H1 (cell line): ENCODE results near the gene SLC6A17. TPM values are rescaled to one million over a fixed set of nuclear protein-coding genes. Genes with fewer than 3 reads are reported as not detected.

ENCODE experiments used
- CTCF ChIA-PET: fragments of 300-600 bp; sonication (Branson Sonifier 250); formaldehyde crosslinking; loops from one replicate; lab custom pipeline; 2021; ENCODE audit not compliant: partially characterized antibody; lab: Charles Lee
- POLR2A ChIA-PET: fragments of 300-600 bp; sonication (Branson Sonifier 250); formaldehyde crosslinking; loops from one replicate; lab custom pipeline; 2021; ENCODE audit warnings: inconsistent platforms; ENCODE audit not compliant: partially characterized antibody; lab: Charles Lee
- DNase-seq, 2 experiments: peaks; one replicate each; pipeline versions ENCODE4 v3.0.0 to v3.0.0-alpha.2; 2010 to 2022; ENCODE audit warnings: low spot score in 2 of 2, low read depth in 1 of 2, mixed read lengths in 1 of 2
- FAIRE-seq: peaks from 2 replicates; lab custom pipeline; 2011; peaks lifted over from hg19 to GRCh38; lab: Jason Lieb, UNC
- H2AFZ ChIP-seq: 2 replicates; pipeline ENCODE4 v1.8.1; 2012; ENCODE audit warnings: low read length, inconsistent platforms
- H2AK5ac ChIP-seq: 2 replicates; pipeline ENCODE4 v1.6.1; 2013; ENCODE audit warnings: low read depth, low read length
- H2BK120ac ChIP-seq: replicated peaks from 2 replicates; pipeline ENCODE3; 2013; ENCODE audit warnings: low read depth, low read length, inconsistent platforms
- H2BK12ac ChIP-seq: 2 replicates; pipeline ENCODE4 v1.6.1; 2013; ENCODE audit warnings: low read depth, low read length
- H2BK15ac ChIP-seq: 2 replicates; pipeline ENCODE4 v1.6.1; 2013; ENCODE audit warnings: low read length
- H2BK20ac ChIP-seq: 2 replicates; pipeline ENCODE4 v1.6.1; 2013; ENCODE audit warnings: low read length
- H2BK5ac ChIP-seq: 2 replicates; pipeline ENCODE4 v1.6.1; 2013; ENCODE audit warnings: low read depth, low read length
- H3K14ac ChIP-seq: 2 replicates; pipeline ENCODE4 v1.6.1; 2013; ENCODE audit warnings: inconsistent platforms; ENCODE audit not compliant: insufficient read length
- H3K18ac ChIP-seq: 2 replicates; pipeline ENCODE4 v1.6.1; 2013; ENCODE audit warnings: low read length; ENCODE audit errors: extremely low read depth
- H3K23ac ChIP-seq: 2 replicates; pipeline ENCODE4 v1.6.1; 2013; ENCODE audit warnings: inconsistent platforms; ENCODE audit not compliant: insufficient read length
- H3K23me2 ChIP-seq: 2 replicates; pipeline ENCODE4 v1.6.1; 2013; ENCODE audit warnings: low read depth, low read length
- H3K27ac ChIP-seq: 2 replicates; pipeline ENCODE4 v1.6.1; 2011; ENCODE audit warnings: low read depth, low read length, inconsistent platforms
- H3K27me3 ChIP-seq, 4 experiments: replicated peaks in 1 of 4; 1 replicate in 1 of 4; 2 replicates in 3 of 4; pipeline versions ENCODE4 v1.6.1 to v1.8.1; 2011 to 2013; ENCODE audit warnings: low read length in 3 of 4, mild to moderate bottlenecking in 3 of 4, inconsistent platforms in 2 of 4, mixed read lengths in 2 of 4, moderate library complexity in 1 of 4; ENCODE audit not compliant: control insufficient read depth in 3 of 4, insufficient read depth in 3 of 4; ENCODE audit errors: extremely low read depth in 1 of 4
- H3K36me3 ChIP-seq, 4 experiments: 2 replicates each; pipeline versions ENCODE4 v1.6.1 to v1.8.1; 2011 to 2013; ENCODE audit warnings: mild to moderate bottlenecking in 4 of 4, low read length in 3 of 4, moderate library complexity in 2 of 4, control low read depth in 1 of 4, inconsistent platforms in 1 of 4; ENCODE audit not compliant: insufficient read depth in 4 of 4, control insufficient read depth in 2 of 4
- H3K4ac ChIP-seq: replicated peaks from 2 replicates; pipeline ENCODE3; 2013; ENCODE audit warnings: low read length, low read depth, mixed read lengths, inconsistent platforms; ENCODE audit not compliant: insufficient read length
- H3K4me1 ChIP-seq, 4 experiments: replicated peaks in 1 of 4; 1 replicate in 1 of 4; 2 replicates in 3 of 4; pipeline versions ENCODE4 v1.6.1 to v1.8.1; 2011 to 2013; ENCODE audit warnings: low read length in 3 of 4, inconsistent platforms in 2 of 4, mixed read lengths in 1 of 4; ENCODE audit not compliant: insufficient read depth in 4 of 4, control insufficient read depth in 3 of 4
- H3K4me2 ChIP-seq, 2 experiments: 2 replicates each; pipeline versions ENCODE4 v1.6.1 to v1.8.1; 2011 to 2013; ENCODE audit warnings: low read depth in 2 of 2, low read length in 2 of 2, control low read depth in 1 of 2, inconsistent platforms in 1 of 2, mild to moderate bottlenecking in 1 of 2; ENCODE audit not compliant: insufficient read depth in 1 of 2
- H3K4me3 ChIP-seq, 4 experiments: fragments of 200-600, 300-600 bp in 1 of 4; sonication (generic), shearing (Covaris generic), sonication (Bioruptor Twin) in 1 of 4; 2 replicates each; pipeline versions ENCODE4 v1.5.1 to v1.8.1; 2011 to 2016; ENCODE audit warnings: low read length in 4 of 4, low read depth in 3 of 4, control low read depth in 2 of 4, inconsistent platforms in 2 of 4, mild to moderate bottlenecking in 2 of 4, mixed read lengths in 1 of 4, moderate library complexity in 1 of 4; ENCODE audit not compliant: insufficient read depth in 2 of 4; ENCODE audit errors: extremely low read depth in 1 of 4
- H3K56ac ChIP-seq: replicated peaks from 2 replicates; pipeline ENCODE3; 2013; ENCODE audit warnings: low read depth, mild to moderate bottlenecking, mixed read lengths, low read length, inconsistent platforms; ENCODE audit not compliant: insufficient read length
- H3K79me1 ChIP-seq: 2 replicates; pipeline ENCODE4 v1.6.1; 2013; ENCODE audit warnings: low read depth, low read length, control low read depth
- H3K79me2 ChIP-seq, 2 experiments: 2 replicates each; pipeline versions ENCODE4 v1.6.1 to v1.8.1; 2012 to 2013; ENCODE audit warnings: low read length in 2 of 2, mild to moderate bottlenecking in 2 of 2, inconsistent platforms in 1 of 2; ENCODE audit not compliant: insufficient read depth in 2 of 2, control insufficient read depth in 1 of 2
- H3K9ac ChIP-seq, 4 experiments: replicated peaks in 1 of 4; 1 replicate in 1 of 4; 2 replicates in 3 of 4; pipeline versions ENCODE4 v1.6.1 to v1.8.1; 2011 to 2013; ENCODE audit warnings: low read depth in 3 of 4, low read length in 3 of 4, control low read depth in 2 of 4, mild to moderate bottlenecking in 2 of 4, moderate library complexity in 2 of 4, inconsistent platforms in 1 of 4; ENCODE audit errors: extremely low read depth in 1 of 4
- H3K9me3 ChIP-seq, 2 experiments: 2 replicates each; pipeline versions ENCODE4 v1.6.1 to v1.8.1; 2012 to 2013; ENCODE audit warnings: mild to moderate bottlenecking in 2 of 2, moderate library complexity in 2 of 2, control low read depth in 1 of 2, inconsistent platforms in 1 of 2, low read depth in 1 of 2, low read length in 1 of 2, mixed read lengths in 1 of 2; ENCODE audit not compliant: insufficient read depth in 2 of 2
- H4K20me1 ChIP-seq, 2 experiments: replicated peaks in 1 of 2; 2 replicates each; pipeline versions ENCODE3 to v1.8.1; 2011 to 2013; ENCODE audit warnings: inconsistent platforms in 2 of 2, low read length in 2 of 2, mild to moderate bottlenecking in 1 of 2; ENCODE audit not compliant: insufficient read depth in 2 of 2, control insufficient read depth in 1 of 2
- H4K5ac ChIP-seq: 2 replicates; pipeline ENCODE4 v1.6.1; 2013; ENCODE audit warnings: low read length, low read depth, mixed read lengths, inconsistent platforms; ENCODE audit not compliant: insufficient read length
- H4K8ac ChIP-seq: 2 replicates; pipeline ENCODE4 v1.8.0; 2013; ENCODE audit warnings: mild to moderate bottlenecking, moderate library complexity, low read length, inconsistent platforms; ENCODE audit not compliant: insufficient read depth; ENCODE audit errors: extremely low read depth
- H4K91ac ChIP-seq: replicated peaks from 2 replicates; pipeline ENCODE3; 2013; ENCODE audit warnings: low read length, mixed read lengths, inconsistent platforms; ENCODE audit not compliant: insufficient read length
- CBX5 ChIP-seq: fragments of 300-800, 300-1000 bp; sonication (generic); IDR thresholded peaks from 2 replicates; pipeline ENCODE4 v1.7.1; 2016; ENCODE audit warnings: antibody characterized with exemption, low read length, low read depth
- EGR1 ChIP-seq: IDR thresholded peaks from 2 replicates; pipeline ENCODE4 v1.6.1; 2011; ENCODE audit warnings: low read depth, low read length, borderline replicate concordance
- EZH2 ChIP-seq: fragments of 200-600 bp; sonication (generic); IDR thresholded peaks from 2 replicates; pipeline ENCODE4 v1.7.1; 2012; ENCODE audit warnings: low read depth, mild to moderate bottlenecking, moderate library complexity, low read length, inconsistent platforms; ENCODE audit not compliant: severe bottlenecking
- KDM4A ChIP-seq: IDR thresholded peaks from one replicate; pipeline ENCODE4 v1.7.1; 2012; ENCODE audit warnings: low read depth, mild to moderate bottlenecking, moderate library complexity, low read length, inconsistent platforms; ENCODE audit not compliant: severe bottlenecking
- KDM5A ChIP-seq: fragments of 200-600 bp; IDR thresholded peaks from 2 replicates; pipeline ENCODE4 v1.7.1; 2012; ENCODE audit warnings: mild to moderate bottlenecking, low read length, inconsistent platforms, mixed read lengths
- WGBS, 2 experiments: shearing (Covaris generic) in 1 of 2; methylation state at CpG; one replicate each; pipeline versions ENCODE4 v1.1.6 to v1.1.7; 2013 to 2015; ENCODE audit warnings: low lambda C conversion rate in 2 of 2, mixed read lengths in 2 of 2, inconsistent platforms in 1 of 2, low coverage in 1 of 2, missing lambda C conversion rate in 1 of 2; ENCODE audit not compliant: insufficient replicate concordance in 2 of 2, insufficient coverage in 1 of 2, insufficient read length in 1 of 2; ENCODE audit errors: extremely low coverage in 1 of 2, missing lambda C conversion rate in 1 of 2; 5-methylcytosine and 5-hydroxymethylcytosine counted together
- polyA plus RNA-seq, 7 experiments: library from polyadenylated mRNA; depleted of rRNA in 3 of 7; stranded (reverse) in 5 of 7; unstranded in 2 of 7; fragments of >200 nt in 5 of 7; fragments of 200-250 nt in 2 of 7; gene quantifications; 1 replicate in 5 of 7; 2 replicates in 1 of 7; 4 replicates in 1 of 7; pipeline versions ENCODE4 v1.2.1 to v1.2.3, GENCODE V29; 2011 to 2013; ENCODE audit warnings: missing spikeins in 2 of 7, mixed read lengths in 2 of 7
- total RNA-seq: library from RNA; stranded (reverse); fragmentation: NEBNext Ultra II Directional; extraction: Animal tissue kit (Norgen Biotek cat#: 25700); gene quantifications from 2 replicates; pipeline ENCODE4 v1.2.1, GENCODE V29; 2021
- TF ChIP-seq, protein P1 (sequence below): IDR thresholded peaks from 2 replicates; pipeline ENCODE4 v1.6.1; 2012; ENCODE audit warnings: inconsistent platforms
- TF ChIP-seq, protein P2 (sequence below), 3 experiments: IDR thresholded peaks; 1 replicate in 2 of 3; 2 replicates in 1 of 3; pipeline versions ENCODE4 v1.5.1 to v1.6.1; 2011; ENCODE audit warnings: low read length in 3 of 3, mild to moderate bottlenecking in 3 of 3, inconsistent platforms in 2 of 3, low read depth in 1 of 3, moderate library complexity in 1 of 3; ENCODE audit not compliant: insufficient read depth in 1 of 3; ENCODE audit errors: control extremely low read depth in 1 of 3

SLC6A17 gene
- total and polyA plus RNA-seq, 2 of the 8 experiments (the other 6 are each of a cell fraction or from before 2014, with no cell fraction given), result 0.15 to 0.28 TPM

DNA sequence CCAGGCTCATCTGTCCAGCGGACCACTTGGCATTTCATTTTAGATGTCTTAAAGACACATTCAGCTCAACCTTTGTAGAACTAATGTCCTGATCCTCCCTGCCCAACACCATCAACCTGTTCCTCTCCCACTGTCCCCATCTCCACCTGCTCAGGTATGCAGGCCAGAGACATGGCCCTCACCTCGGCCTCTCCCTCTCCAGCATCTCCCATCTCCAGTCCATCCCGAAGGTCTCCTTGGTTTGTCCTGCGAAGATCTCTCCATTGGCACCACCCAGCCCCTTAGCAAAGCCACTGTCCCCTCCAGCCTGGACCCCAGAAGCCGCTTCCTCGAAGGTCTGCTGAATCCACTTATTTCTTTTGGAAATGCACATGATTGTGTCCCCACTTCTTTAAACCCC is 38.9 kb downstream of the SLC6A17 start:
- H2BK5ac ChIP-seq, result no peak overlapping the region
- H3K23me2 ChIP-seq, result no peaks in the 10 kb centered on the region
- H2BK20ac ChIP-seq, result no peak overlapping the region
- no peak overlapping the region for H2AK5ac ChIP-seq
- H2AFZ ChIP-seq, result no peak overlapping the region
- ChIA-PET POLR2A (interaction anchor here (0.9 to 1.6 kb wide), 2 partner anchors 9 to 12 kb away, joined by 3 read pairs; no protein-coding TSS in a partner anchor), CTCF (interaction anchor here (0.9 to 4.7 kb wide), 4 partner anchors 14 to 306 kb away, joined by 3 to 30 read pairs (median 8); no protein-coding TSS in a partner anchor)
- H4K20me1 ChIP-seq, result no peaks in the 10 kb centered on the region
- no peak overlapping the region for H3K27ac ChIP-seq
- H3K79me1 ChIP-seq, result no peaks in the 10 kb centered on the region
- no peak overlapping the region for H3K4me3 ChIP-seq
- no peak overlapping the region for H4K91ac ChIP-seq
- no peak overlapping the region for H3K4ac ChIP-seq
- DNase-seq (no peak), FAIRE-seq (no peak)
- no peak overlapping the region for H3K4me2 ChIP-seq
- no peak overlapping the region for H2BK15ac ChIP-seq
- H3K27me3 ChIP-seq, result no peaks in the 10 kb centered on the region
- H3K18ac ChIP-seq, result no peak overlapping the region
- no peak overlapping the region for H4K8ac ChIP-seq
- no peak overlapping the region for H4K5ac ChIP-seq
- H3K9ac ChIP-seq, result no peak overlapping the region
- peaks cover 0 to 2% (median 0%) of the 10 kb centered on the region in 4 experiments; a peak in 1 of 7 replicates for H3K4me1 ChIP-seq
- no peaks in the 10 kb centered on the region for H3K79me2 ChIP-seq
- TF ChIP-seq, protein P1, sequence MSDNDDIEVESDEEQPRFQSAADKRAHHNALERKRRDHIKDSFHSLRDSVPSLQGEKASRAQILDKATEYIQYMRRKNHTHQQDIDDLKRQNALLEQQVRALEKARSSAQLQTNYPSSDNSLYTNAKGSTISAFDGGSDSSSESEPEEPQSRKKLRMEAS, result no peak
- TF ChIP-seq CBX5, result no peak
- no peak for TF ChIP-seq EZH2
- no peak for TF ChIP-seq KDM5A
- TF ChIP-seq KDM4A, result no peak
- TF ChIP-seq, protein P2, sequence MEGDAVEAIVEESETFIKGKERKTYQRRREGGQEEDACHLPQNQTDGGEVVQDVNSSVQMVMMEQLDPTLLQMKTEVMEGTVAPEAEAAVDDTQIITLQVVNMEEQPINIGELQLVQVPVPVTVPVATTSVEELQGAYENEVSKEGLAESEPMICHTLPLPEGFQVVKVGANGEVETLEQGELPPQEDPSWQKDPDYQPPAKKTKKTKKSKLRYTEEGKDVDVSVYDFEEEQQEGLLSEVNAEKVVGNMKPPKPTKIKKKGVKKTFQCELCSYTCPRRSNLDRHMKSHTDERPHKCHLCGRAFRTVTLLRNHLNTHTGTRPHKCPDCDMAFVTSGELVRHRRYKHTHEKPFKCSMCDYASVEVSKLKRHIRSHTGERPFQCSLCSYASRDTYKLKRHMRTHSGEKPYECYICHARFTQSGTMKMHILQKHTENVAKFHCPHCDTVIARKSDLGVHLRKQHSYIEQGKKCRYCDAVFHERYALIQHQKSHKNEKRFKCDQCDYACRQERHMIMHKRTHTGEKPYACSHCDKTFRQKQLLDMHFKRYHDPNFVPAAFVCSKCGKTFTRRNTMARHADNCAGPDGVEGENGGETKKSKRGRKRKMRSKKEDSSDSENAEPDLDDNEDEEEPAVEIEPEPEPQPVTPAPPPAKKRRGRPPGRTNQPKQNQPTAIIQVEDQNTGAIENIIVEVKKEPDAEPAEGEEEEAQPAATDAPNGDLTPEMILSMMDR (IDR thresholded peaks at IDR 0.05; ENCODE audit: control extremely low read depth in 1 of 3, insufficient read depth in 1 of 3, low read depth in 1 of 3, low read length in 3 of 3), result no peak
- no peak for TF ChIP-seq EGR1
- no peaks in the 10 kb centered on the region for H3K36me3 ChIP-seq
- no peak overlapping the region for H3K23ac ChIP-seq
- no peak overlapping the region for H3K14ac ChIP-seq
- no peak overlapping the region for H3K56ac ChIP-seq
- H3K9me3 ChIP-seq, result no peaks in the 10 kb centered on the region
- H2BK120ac ChIP-seq, result no peak overlapping the region
- 86% methylated on average over 6 of the region's 6 CpGs; no CpG with 5 or more reads in 1 of the 2 experiments for WGBS, 2 experiments
- H2BK12ac ChIP-seq, result no peak overlapping the region
